GM23338 (cell line): Measurements from ENCODE around the gene MED9. TPM values are rescaled to one million over a fixed set of nuclear protein-coding genes. Genes with fewer than 3 reads are reported as not detected.

Source experiments
- ATAC-seq: fragments of 200-7000 bp; cut with Tn5 transposase; 3 replicates; pipeline ENCODE4 v1.9.1; 2020
- DNase-seq: peaks from one replicate; pipeline ENCODE4 v3.0.0-alpha.2; 2015; ENCODE audit warnings: low spot score
- H2AFZ ChIP-seq: fragments of 200-600 bp; sonication (generic); 2 replicates; pipeline ENCODE4 v1.8.0; 2016; ENCODE audit warnings: antibody characterized with exemption, mild to moderate bottlenecking, moderate library complexity
- H3F3A ChIP-seq: fragments of 200-600 bp; sonication (generic); replicated peaks from 2 replicates; pipeline ENCODE4 v1.8.0; 2017; ENCODE audit warnings: antibody characterized with exemption, mixed run types, low read depth
- H3K27ac ChIP-seq: fragments of 200-600 bp; sonication (generic); 2 replicates; pipeline ENCODE4 v1.6.1; 2016; ENCODE audit warnings: low read depth
- H3K27me3 ChIP-seq: fragments of 200-600 bp; sonication (generic); 2 replicates; pipeline ENCODE4 v1.8.0; 2016; ENCODE audit warnings: mild to moderate bottlenecking, mixed run types, moderate library complexity; ENCODE audit not compliant: insufficient read depth
- H3K36me3 ChIP-seq: fragments of 200-600 bp; sonication (generic); 2 replicates; pipeline ENCODE4 v1.8.0; 2016; ENCODE audit warnings: mild to moderate bottlenecking; ENCODE audit not compliant: insufficient read depth
- H3K4me1 ChIP-seq: fragments of 200-600 bp; sonication (generic); 2 replicates; pipeline ENCODE4 v1.8.0; 2016; ENCODE audit warnings: mild to moderate bottlenecking, moderate library complexity; ENCODE audit not compliant: insufficient read depth
- H3K4me2 ChIP-seq: fragments of 200-600 bp; sonication (generic); 2 replicates; pipeline ENCODE4 v1.7.1; 2017; ENCODE audit warnings: mixed run types
- H3K4me3 ChIP-seq: fragments of 200-600 bp; sonication (generic); 2 replicates; pipeline ENCODE4 v1.6.1; 2016; ENCODE audit warnings: mixed run types
- H3K79me2 ChIP-seq: fragments of 200-600 bp; sonication (generic); replicated peaks from 2 replicates; pipeline ENCODE4 v1.8.0; 2017; ENCODE audit warnings: mild to moderate bottlenecking; ENCODE audit not compliant: insufficient read depth
- H3K9me2 ChIP-seq: fragments of 200-600 bp; sonication (generic); 2 replicates; pipeline ENCODE4 v1.8.0; 2017; ENCODE audit not compliant: insufficient read depth
- H4K20me1 ChIP-seq: fragments of 200-600 bp; sonication (generic); replicated peaks from 2 replicates; pipeline ENCODE4 v1.8.0; 2017; ENCODE audit warnings: mild to moderate bottlenecking; ENCODE audit not compliant: insufficient read depth
- H3K27ac Mint-ChIP-seq: 2 replicates; pipeline ENCODE4 v1.8.0; 2020; ENCODE audit warnings: inconsistent platforms, mild to moderate bottlenecking, moderate library complexity, mixed read lengths
- H3K27me3 Mint-ChIP-seq: 3 replicates; pipeline ENCODE4 v1.8.0; 2022; ENCODE audit warnings: low read depth, mild to moderate bottlenecking, moderate library complexity, mixed read lengths, inconsistent platforms; ENCODE audit not compliant: insufficient read depth, poor library complexity
- H3K36me3 Mint-ChIP-seq: 3 replicates; pipeline ENCODE4 v1.8.0; 2021; ENCODE audit warnings: low read depth, mild to moderate bottlenecking, inconsistent platforms, moderate library complexity, mixed read lengths
- H3K4me1 Mint-ChIP-seq: 3 replicates; pipeline ENCODE4 v1.8.0; 2020; ENCODE audit warnings: mild to moderate bottlenecking, inconsistent platforms, mixed read lengths
- H3K4me3 Mint-ChIP-seq: 3 replicates; pipeline ENCODE4 v1.8.0; 2021; ENCODE audit warnings: moderate library complexity, mild to moderate bottlenecking, inconsistent platforms, mixed read lengths
- H3K9me3 Mint-ChIP-seq: 3 replicates; pipeline ENCODE4 v1.8.0; 2020; ENCODE audit warnings: moderate library complexity, mild to moderate bottlenecking, inconsistent platforms, mixed read lengths
- CREB1 ChIP-seq: fragments of 250-450 bp; sonication (Bioruptor Pico); IDR thresholded peaks from 2 replicates; pipeline ENCODE4 v1.5.0; 2020; ENCODE audit warnings: low read depth, mild to moderate bottlenecking, moderate library complexity
- ETS1 ChIP-seq: IDR thresholded peaks from 2 replicates; pipeline ENCODE4 v1.6.1; 2016; ENCODE audit warnings: antibody characterized with exemption
- EZH2 ChIP-seq: fragments of 200-600 bp; sonication (generic); IDR thresholded peaks from one replicate; pipeline ENCODE4 v1.8.0; 2017; ENCODE audit warnings: antibody characterized with exemption, mild to moderate bottlenecking, low read depth; ENCODE audit not compliant: unreplicated experiment
- EZH2phosphoT487 ChIP-seq: fragments of 200-600 bp; sonication (generic); IDR thresholded peaks from one replicate; pipeline ENCODE4 v1.8.1; 2018; ENCODE audit warnings: antibody characterized with exemption; ENCODE audit not compliant: unreplicated experiment
- JUNB ChIP-seq: IDR thresholded peaks from one replicate; pipeline ENCODE4 v1.6.1; 2016; ENCODE audit warnings: antibody characterized with exemption; ENCODE audit not compliant: unreplicated experiment
- NANOG ChIP-seq: IDR thresholded peaks from 2 replicates; pipeline ENCODE4 v1.6.1; 2016; ENCODE audit warnings: antibody characterized with exemption, borderline replicate concordance
- POLR2AphosphoS5 ChIP-seq: IDR thresholded peaks from 2 replicates; pipeline ENCODE4 v1.6.1; 2016; ENCODE audit warnings: antibody characterized with exemption, low read depth
- REST ChIP-seq: IDR thresholded peaks from one replicate; pipeline ENCODE4 v1.6.1; 2018; ENCODE audit warnings: antibody characterized with exemption; ENCODE audit not compliant: unreplicated experiment
- STAT1 ChIP-seq: IDR thresholded peaks from one replicate; pipeline ENCODE4 v1.6.1; 2016; ENCODE audit warnings: antibody characterized with exemption; ENCODE audit not compliant: unreplicated experiment
- ZNF114 ChIP-seq: fragments of 250-450 bp; sonication (Bioruptor Pico); IDR thresholded peaks from 2 replicates; pipeline ENCODE4 v1.5.0; 2020; ENCODE audit warnings: mild to moderate bottlenecking, moderate library complexity
- ZNF331 ChIP-seq: fragments of 250-450 bp; sonication (Bioruptor Pico); IDR thresholded peaks from 2 replicates; pipeline ENCODE4 v1.5.0; 2020; ENCODE audit warnings: low read depth, mild to moderate bottlenecking, moderate library complexity
- polyA plus RNA-seq: library from polyadenylated mRNA; unstranded; fragments of >200 nt; fragmentation: Nextera tagmentation; extraction: Ambion mirVana; gene quantifications from 2 replicates; pipeline ENCODE4 v1.2.1, GENCODE V29; 2016
- total RNA-seq: library from RNA; depleted of rRNA; stranded (reverse); fragments of >200 nt; shearing (Covaris generic); gene quantifications from 2 replicates; pipeline ENCODE4 v1.2.3, GENCODE V29; 2014
- TF ChIP-seq, protein P1 (sequence below), 2 experiments: fragments of 200-600 bp in 1 of 2; sonication (generic) in 1 of 2; conservative IDR thresholded peaks; 2 replicates each; pipeline versions ENCODE4 v1.5.1 to v1.6.1; 2016 to 2017; ENCODE audit warnings: antibody characterized with exemption in 2 of 2, low read depth in 2 of 2, mild to moderate bottlenecking in 2 of 2, moderate library complexity in 1 of 2
- TF ChIP-seq, protein P2 (sequence below): fragments of 250-450 bp; sonication (Bioruptor Pico); IDR thresholded peaks from 2 replicates; pipeline ENCODE4 v1.5.0; 2020; ENCODE audit warnings: mild to moderate bottlenecking, moderate library complexity

MED9 gene
- total and polyA plus RNA-seq, 2 experiments from 2014 or later: 17.3 to 19.9 TPM

- no peak overlapping the region for H3K4me3 Mint-ChIP-seq
- Histone ChIP-seq H2AFZ (no peak overlapping the region), H3K4me2 (no peak overlapping the region), H3K4me1 (peaks cover 8% of the 10 kb centered on the region; the same call in 1 of the 2 replicates), H3K27me3 (no peaks in the 10 kb centered on the region), H3K36me3 (no peaks in the 10 kb centered on the region), H3K9me2 (no peaks in the 10 kb centered on the region), H3K27ac (no peak overlapping the region), H3K4me3 (no peak overlapping the region), H3F3A (0 out of 2 replicates have a peak, but pooled peaks cover 3% of the 10 kb centered on the region), H4K20me1 (no peaks in the 10 kb centered on the region), H3K79me2 (no peaks in the 10 kb centered on the region)
- H3K9me3 Mint-ChIP-seq: no peaks in the 10 kb centered on the region
- peaks cover 26% of the 10 kb centered on the region for H3K4me1 Mint-ChIP-seq
- H3K27me3 Mint-ChIP-seq: peaks cover 15% of the 10 kb centered on the region
- no peak overlapping the region; the same call in 1 of the 2 replicates for H3K27ac Mint-ChIP-seq
- no peak for TF ChIP-seq REST
- no peak for TF ChIP-seq EZH2
- no peak for TF ChIP-seq NANOG
- TF ChIP-seq, protein P1, sequence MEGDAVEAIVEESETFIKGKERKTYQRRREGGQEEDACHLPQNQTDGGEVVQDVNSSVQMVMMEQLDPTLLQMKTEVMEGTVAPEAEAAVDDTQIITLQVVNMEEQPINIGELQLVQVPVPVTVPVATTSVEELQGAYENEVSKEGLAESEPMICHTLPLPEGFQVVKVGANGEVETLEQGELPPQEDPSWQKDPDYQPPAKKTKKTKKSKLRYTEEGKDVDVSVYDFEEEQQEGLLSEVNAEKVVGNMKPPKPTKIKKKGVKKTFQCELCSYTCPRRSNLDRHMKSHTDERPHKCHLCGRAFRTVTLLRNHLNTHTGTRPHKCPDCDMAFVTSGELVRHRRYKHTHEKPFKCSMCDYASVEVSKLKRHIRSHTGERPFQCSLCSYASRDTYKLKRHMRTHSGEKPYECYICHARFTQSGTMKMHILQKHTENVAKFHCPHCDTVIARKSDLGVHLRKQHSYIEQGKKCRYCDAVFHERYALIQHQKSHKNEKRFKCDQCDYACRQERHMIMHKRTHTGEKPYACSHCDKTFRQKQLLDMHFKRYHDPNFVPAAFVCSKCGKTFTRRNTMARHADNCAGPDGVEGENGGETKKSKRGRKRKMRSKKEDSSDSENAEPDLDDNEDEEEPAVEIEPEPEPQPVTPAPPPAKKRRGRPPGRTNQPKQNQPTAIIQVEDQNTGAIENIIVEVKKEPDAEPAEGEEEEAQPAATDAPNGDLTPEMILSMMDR (conservative IDR thresholded peaks at IDR 0.05; ENCODE audit: low read depth in 2 of 2): no peak
- TF ChIP-seq EZH2phosphoT487: no peak
- no peak for TF ChIP-seq POLR2AphosphoS5
- no peak for TF ChIP-seq ETS1
- TF ChIP-seq ZNF114 (CRISPR knock-in tag): no peak
- TF ChIP-seq STAT1: no peak
- TF ChIP-seq CREB1 (CRISPR knock-in tag): no peak
- TF ChIP-seq, protein P2, sequence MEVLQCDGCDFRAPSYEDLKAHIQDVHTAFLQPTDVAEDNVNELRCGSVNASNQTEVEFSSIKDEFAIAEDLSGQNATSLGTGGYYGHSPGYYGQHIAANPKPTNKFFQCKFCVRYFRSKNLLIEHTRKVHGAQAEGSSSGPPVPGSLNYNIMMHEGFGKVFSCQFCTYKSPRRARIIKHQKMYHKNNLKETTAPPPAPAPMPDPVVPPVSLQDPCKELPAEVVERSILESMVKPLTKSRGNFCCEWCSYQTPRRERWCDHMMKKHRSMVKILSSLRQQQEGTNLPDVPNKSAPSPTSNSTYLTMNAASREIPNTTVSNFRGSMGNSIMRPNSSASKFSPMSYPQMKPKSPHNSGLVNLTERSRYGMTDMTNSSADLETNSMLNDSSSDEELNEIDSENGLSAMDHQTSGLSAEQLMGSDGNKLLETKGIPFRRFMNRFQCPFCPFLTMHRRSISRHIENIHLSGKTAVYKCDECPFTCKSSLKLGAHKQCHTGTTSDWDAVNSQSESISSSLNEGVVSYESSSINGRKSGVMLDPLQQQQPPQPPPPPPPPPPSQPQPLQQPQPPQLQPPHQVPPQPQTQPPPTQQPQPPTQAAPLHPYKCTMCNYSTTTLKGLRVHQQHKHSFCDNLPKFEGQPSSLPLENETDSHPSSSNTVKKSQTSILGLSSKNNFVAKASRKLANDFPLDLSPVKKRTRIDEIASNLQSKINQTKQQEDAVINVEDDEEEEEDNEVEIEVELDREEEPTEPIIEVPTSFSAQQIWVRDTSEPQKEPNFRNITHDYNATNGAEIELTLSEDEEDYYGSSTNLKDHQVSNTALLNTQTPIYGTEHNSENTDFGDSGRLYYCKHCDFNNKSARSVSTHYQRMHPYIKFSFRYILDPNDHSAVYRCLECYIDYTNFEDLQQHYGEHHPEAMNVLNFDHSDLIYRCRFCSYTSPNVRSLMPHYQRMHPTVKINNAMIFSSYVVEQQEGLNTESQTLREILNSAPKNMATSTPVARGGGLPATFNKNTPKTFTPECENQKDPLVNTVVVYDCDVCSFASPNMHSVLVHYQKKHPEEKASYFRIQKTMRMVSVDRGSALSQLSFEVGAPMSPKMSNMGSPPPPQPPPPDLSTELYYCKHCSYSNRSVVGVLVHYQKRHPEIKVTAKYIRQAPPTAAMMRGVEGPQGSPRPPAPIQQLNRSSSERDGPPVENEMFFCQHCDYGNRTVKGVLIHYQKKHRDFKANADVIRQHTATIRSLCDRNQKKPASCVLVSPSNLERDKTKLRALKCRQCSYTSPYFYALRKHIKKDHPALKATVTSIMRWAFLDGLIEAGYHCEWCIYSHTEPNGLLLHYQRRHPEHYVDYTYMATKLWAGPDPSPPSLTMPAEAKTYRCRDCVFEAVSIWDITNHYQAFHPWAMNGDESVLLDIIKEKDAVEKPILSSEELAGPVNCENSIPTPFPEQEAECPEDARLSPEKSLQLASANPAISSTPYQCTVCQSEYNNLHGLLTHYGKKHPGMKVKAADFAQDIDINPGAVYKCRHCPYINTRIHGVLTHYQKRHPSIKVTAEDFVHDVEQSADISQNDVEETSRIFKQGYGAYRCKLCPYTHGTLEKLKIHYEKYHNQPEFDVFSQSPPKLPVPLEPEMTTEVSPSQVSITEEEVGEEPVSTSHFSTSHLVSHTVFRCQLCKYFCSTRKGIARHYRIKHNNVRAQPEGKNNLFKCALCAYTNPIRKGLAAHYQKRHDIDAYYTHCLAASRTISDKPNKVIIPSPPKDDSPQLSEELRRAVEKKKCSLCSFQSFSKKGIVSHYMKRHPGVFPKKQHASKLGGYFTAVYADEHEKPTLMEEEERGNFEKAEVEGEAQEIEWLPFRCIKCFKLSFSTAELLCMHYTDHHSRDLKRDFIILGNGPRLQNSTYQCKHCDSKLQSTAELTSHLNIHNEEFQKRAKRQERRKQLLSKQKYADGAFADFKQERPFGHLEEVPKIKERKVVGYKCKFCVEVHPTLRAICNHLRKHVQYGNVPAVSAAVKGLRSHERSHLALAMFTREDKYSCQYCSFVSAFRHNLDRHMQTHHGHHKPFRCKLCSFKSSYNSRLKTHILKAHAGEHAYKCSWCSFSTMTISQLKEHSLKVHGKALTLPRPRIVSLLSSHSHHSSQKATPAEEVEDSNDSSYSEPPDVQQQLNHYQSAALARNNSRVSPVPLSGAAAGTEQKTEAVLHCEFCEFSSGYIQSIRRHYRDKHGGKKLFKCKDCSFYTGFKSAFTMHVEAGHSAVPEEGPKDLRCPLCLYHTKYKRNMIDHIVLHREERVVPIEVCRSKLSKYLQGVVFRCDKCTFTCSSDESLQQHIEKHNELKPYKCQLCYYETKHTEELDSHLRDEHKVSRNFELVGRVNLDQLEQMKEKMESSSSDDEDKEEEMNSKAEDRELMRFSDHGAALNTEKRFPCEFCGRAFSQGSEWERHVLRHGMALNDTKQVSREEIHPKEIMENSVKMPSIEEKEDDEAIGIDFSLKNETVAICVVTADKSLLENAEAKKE (CRISPR knock-in tag): no peak
- no peak for TF ChIP-seq JUNB
- TF ChIP-seq ZNF331 (CRISPR knock-in tag): no peak
- no peaks in the 10 kb centered on the region; the same call in 2 of the 3 replicates for H3K36me3 Mint-ChIP-seq
- DNase-seq: no peak
- no peak for ATAC-seq
These were observed 36.8 kb downstream of the MED9 start for GRCh38 chr17:17513626-17514025.
